Measurements from ENCODE around the gene COG1.

COG1 gene

DNA sequence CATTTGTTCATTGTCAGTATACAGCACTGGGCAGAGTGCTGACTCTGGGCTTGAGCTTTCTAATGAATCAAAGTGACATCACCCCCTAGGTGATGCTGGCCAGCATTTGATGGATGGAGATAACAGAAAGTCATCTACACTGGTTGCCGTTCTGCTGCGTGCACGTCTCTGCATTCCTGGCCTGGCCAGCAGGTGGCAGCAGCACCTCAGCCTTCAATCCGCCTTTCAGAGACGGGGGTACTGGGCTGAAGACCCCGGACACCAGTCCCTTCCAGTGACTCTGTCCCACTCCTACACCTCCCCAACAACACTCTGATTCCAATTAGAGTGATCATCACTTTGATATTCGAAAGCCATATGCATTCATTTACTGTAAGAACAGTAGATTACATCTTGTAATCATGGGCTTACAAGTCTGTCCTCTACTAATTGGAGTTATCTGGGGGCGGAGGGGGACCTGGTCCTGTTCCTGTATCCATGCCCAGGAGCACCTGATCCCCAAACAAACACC, 62.9 kb downstream of the COG1 start:
- DNase-seq (ENCODE audit: low read depth): peak; percentile 66
- peak; percentile 95 for TF ChIP-seq CTCF (IDR thresholded peaks at IDR 0.05; ENCODE audit: insufficient read depth, low read depth, low read length, missing control alignments)
- H3K4me3 ChIP-seq (ENCODE audit: low read depth, low read length): no peak overlapping the region

DNA sequence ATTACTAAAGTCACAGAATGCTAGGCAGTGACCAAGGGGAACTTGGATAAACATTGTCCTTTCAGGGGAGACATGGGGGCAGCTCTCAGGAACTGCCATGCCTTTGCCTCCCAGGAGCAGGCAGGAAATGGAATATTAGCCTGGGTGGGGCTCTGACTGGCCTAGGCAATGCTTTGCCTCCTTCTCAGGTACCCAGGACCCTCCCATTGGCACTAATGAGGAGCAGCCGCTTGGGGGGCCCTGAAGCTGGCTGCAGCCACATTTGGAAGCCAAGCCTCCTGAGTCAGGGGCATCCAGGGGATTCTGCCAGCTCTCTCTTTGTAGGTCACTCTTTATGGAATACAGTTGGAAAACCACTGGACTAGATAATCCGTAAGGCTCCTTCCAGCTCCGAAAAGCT, 63.4 kb downstream of the COG1 start:
- H3K4me3 ChIP-seq (ENCODE audit: low read depth, low read length): no peak overlapping the region
- DNase-seq (ENCODE audit: low read depth): no peak
- no peak for TF ChIP-seq CTCF (IDR thresholded peaks at IDR 0.05; ENCODE audit: insufficient read depth, low read depth, low read length, missing control alignments)

GRCh38 chr17:73257516-73257915, 64.7 kb downstream of the COG1 start:
- DNase-seq (ENCODE audit: low read depth): no peak
- H3K4me3 ChIP-seq (ENCODE audit: low read depth, low read length): no peak overlapping the region
- no peak for TF ChIP-seq CTCF (IDR thresholded peaks at IDR 0.05; ENCODE audit: insufficient read depth, low read depth, low read length, missing control alignments)

Data from GM12865 (cell line).